ENCODE results near the gene MT1H.
"Not testable (repeated sequence)": the region's sequence is repeated elsewhere in the genome, so short reads cannot be mapped to it uniquely, and the experiment has no call there.

Gene MT1H

DNA sequence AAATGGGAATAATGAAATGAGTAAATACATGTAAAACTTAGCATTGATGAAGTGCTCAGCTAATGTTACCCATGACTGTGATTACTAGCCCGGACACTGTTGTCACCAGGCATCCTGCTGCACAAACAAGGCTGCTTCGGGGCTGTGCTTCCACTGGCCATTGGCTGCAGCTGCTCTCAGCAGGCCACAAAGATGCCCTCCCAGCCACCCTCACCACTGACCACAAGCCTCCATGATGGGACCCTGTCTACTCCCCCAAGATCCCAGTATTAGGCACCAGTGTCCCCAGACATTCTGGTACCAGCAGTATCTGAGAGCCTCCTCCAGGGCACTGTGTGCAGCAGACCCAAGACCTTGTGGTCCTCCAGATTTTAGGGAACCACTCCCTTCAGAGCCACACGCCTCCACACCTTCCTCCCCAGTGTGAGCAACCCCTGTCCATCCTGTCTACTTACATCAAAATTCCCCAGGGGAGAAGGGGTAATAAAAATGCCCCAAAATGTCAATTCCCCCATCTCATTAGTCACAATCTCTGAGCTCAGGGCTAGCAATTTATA lies 40.6 kb downstream of the MT1H start:
- Histone ChIP-seq H3K4ac (ENCODE audit: low read depth, low read length) (no peak overlapping the region), H3K27me3 (ENCODE audit: insufficient read depth, low read length, poor library complexity) (no peaks in the 10 kb centered on the region)
- WGBS (ENCODE audit: extremely low coverage, insufficient coverage, low lambda C conversion rate): no CpG with 5 or more reads among the region's 3 CpGs

DNA sequence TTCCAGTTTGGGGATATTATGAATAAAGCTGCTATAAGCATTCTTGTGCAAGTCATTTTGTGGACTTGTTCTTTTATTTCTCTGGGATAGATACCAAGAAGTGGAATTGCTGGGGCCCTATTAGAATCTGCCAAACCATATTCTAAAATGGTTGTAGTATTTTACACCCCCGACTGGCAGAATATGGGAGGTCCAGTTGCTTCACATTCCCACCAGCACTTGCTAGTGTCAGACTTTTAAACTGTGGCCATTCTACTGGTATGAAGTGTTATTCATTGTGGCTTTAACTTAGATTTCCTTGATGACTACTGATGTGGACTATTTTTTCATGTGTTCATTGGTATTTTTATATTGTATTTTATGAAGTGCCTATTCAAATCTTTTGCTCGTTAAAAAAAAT lies 42.2 kb downstream of the MT1H start:
- Histone ChIP-seq H3K36me3 (ENCODE audit: control insufficient read depth, insufficient read depth, low read length) (no peaks in the 10 kb centered on the region), H3K56ac (ENCODE audit: low read length) (no peak overlapping the region), H3K23ac (ENCODE audit: low read length) (no peak overlapping the region), H3K79me2 (ENCODE audit: control insufficient read depth, insufficient read depth, low read length) (no peaks in the 10 kb centered on the region), H3K27ac (ENCODE audit: low read depth, low read length) (no peak overlapping the region), H3K9ac (ENCODE audit: low read length) (no peak overlapping the region), H2BK15ac (replicated peaks; ENCODE audit: low read depth) (no peak overlapping the region), H3K18ac (ENCODE audit: low read length) (no peak overlapping the region), H4K5ac (ENCODE audit: low read length) (no peak overlapping the region), H4K8ac (ENCODE audit: low read depth, low read length) (no peak overlapping the region), H3K4me3 (ENCODE audit: low read length) (no peak overlapping the region), H2AK5ac (ENCODE audit: low read length) (no peak overlapping the region), H3K27me3 (ENCODE audit: insufficient read depth, low read length, poor library complexity) (no peaks in the 10 kb centered on the region), H2BK120ac (ENCODE audit: low read depth, low read length) (no peak overlapping the region), H3K4me2 (ENCODE audit: low read length) (no peak overlapping the region), H3K4ac (ENCODE audit: low read depth, low read length) (no peak overlapping the region), H2BK5ac (ENCODE audit: low read length) (no peak overlapping the region), H3K79me1 (ENCODE audit: low read length) (no peaks in the 10 kb centered on the region), H3K4me1 (ENCODE audit: control insufficient read depth, low read depth, low read length) (no peaks in the 10 kb centered on the region)
- WGBS (ENCODE audit: extremely low coverage, insufficient coverage, low lambda C conversion rate): 100% methylated on average over 1 of the region's 2 CpGs
- DNase-seq: no peak

More for the DNA sequence above, 40.6 kb downstream of the MT1H start:
- Histone ChIP-seq H3K79me2 (ENCODE audit: control insufficient read depth, insufficient read depth, low read length) (no peaks in the 10 kb centered on the region), H3K4me1 (ENCODE audit: control insufficient read depth, low read depth, low read length) (no peaks in the 10 kb centered on the region), H4K8ac (ENCODE audit: low read depth, low read length) (no peak overlapping the region), H3K27ac (ENCODE audit: low read depth, low read length) (no peak overlapping the region), H3K36me3 (ENCODE audit: control insufficient read depth, insufficient read depth, low read length) (no peaks in the 10 kb centered on the region), H2BK5ac (ENCODE audit: low read length) (no peak overlapping the region), H3K79me1 (ENCODE audit: low read length) (no peaks in the 10 kb centered on the region), H3K4me2 (ENCODE audit: low read length) (no peak overlapping the region), H4K5ac (ENCODE audit: low read length) (no peak overlapping the region), H2AK5ac (ENCODE audit: low read length) (no peak overlapping the region), H3K9ac (ENCODE audit: low read length) (no peak overlapping the region), H3K4me3 (ENCODE audit: low read length) (no peak overlapping the region), H3K56ac (ENCODE audit: low read length) (no peak overlapping the region), H2BK120ac (ENCODE audit: low read depth, low read length) (no peak overlapping the region), H3K18ac (ENCODE audit: low read length) (no peak overlapping the region), H3K23ac (ENCODE audit: low read length) (no peak overlapping the region), H2BK15ac (replicated peaks; ENCODE audit: low read depth) (no peak overlapping the region)
- DNase-seq: no peak

DNA sequence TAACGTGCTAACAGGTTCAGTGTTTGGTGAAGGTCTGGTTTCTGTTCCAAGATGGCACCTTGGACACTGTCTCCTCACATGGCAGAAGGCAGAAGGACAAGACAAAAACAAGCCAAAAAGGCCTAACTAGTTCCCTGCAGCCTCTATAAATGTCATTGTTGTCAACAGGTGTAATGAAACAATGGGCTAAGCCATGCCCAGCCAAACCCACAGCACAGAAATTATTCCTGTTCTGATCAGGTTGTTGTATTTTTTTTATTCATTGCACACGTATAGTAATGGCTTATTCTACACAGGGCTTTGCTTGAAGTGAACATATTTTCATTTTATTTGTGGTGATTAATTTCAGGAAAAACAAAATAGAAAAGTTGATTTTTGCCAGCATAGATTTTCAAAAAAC lies 44.2 kb downstream of the MT1H start:
- H3K27ac ChIP-seq (ENCODE audit: low read depth, low read length): no peak overlapping the region
- no peak overlapping the region for H2AK5ac ChIP-seq (ENCODE audit: low read length)
- H3K23ac ChIP-seq (ENCODE audit: low read length): no peak overlapping the region
- no peaks in the 10 kb centered on the region for H3K27me3 ChIP-seq (ENCODE audit: insufficient read depth, low read length, poor library complexity)
- H3K18ac ChIP-seq (ENCODE audit: low read length): no peak overlapping the region
- WGBS (ENCODE audit: extremely low coverage, insufficient coverage, low lambda C conversion rate): no CpG with 5 or more reads among the region's 2 CpGs
- no peak overlapping the region for H4K8ac ChIP-seq (ENCODE audit: low read depth, low read length)
- H3K79me2 ChIP-seq (ENCODE audit: control insufficient read depth, insufficient read depth, low read length): no peaks in the 10 kb centered on the region
- no peak overlapping the region for H3K56ac ChIP-seq (ENCODE audit: low read length)
- H2BK15ac ChIP-seq (replicated peaks; ENCODE audit: low read depth): no peak overlapping the region
- H3K4me2 ChIP-seq (ENCODE audit: low read length): no peak overlapping the region
- H3K36me3 ChIP-seq (ENCODE audit: control insufficient read depth, insufficient read depth, low read length): no peaks in the 10 kb centered on the region
- H3K4me3 ChIP-seq (ENCODE audit: low read length): no peak overlapping the region
- no peaks in the 10 kb centered on the region for H3K79me1 ChIP-seq (ENCODE audit: low read length)
- H2BK120ac ChIP-seq (ENCODE audit: low read depth, low read length): no peak overlapping the region
- H3K4ac ChIP-seq (ENCODE audit: low read depth, low read length): no peak overlapping the region
- H2BK5ac ChIP-seq (ENCODE audit: low read length): no peak overlapping the region
- no peaks in the 10 kb centered on the region for H3K4me1 ChIP-seq (ENCODE audit: control insufficient read depth, low read depth, low read length)
- H3K9ac ChIP-seq (ENCODE audit: low read length): no peak overlapping the region
- DNase-seq: no peak
- H4K5ac ChIP-seq (ENCODE audit: low read length): no peak overlapping the region

DNA sequence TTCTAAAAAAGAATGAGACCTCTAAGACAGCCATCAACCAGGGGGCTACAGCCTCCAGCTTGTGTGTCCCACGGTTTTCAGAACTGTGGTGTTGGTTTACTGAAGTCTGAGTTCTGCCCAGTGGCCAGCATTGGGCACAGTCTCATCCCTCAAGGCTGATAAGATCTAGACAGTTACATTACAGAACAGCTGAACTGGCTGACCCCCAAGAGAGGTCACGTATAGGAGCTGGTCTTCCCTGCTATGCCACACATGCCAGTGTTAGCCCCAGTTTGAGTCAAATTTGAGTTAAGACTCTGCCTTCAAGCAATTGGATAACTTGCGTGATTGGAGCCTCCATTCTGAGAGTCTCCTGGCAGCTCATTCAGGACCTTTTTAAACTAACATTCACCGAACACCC lies 45.5 kb downstream of the MT1H start:
- Histone ChIP-seq H2BK15ac (replicated peaks; ENCODE audit: low read depth) (no peak overlapping the region), H3K4ac (ENCODE audit: low read depth, low read length) (no peak overlapping the region), H3K36me3 (ENCODE audit: control insufficient read depth, insufficient read depth, low read length) (no peaks in the 10 kb centered on the region), H3K56ac (ENCODE audit: low read length) (no peak overlapping the region), H3K23ac (ENCODE audit: low read length) (no peak overlapping the region), H3K4me2 (ENCODE audit: low read length) (no peak overlapping the region), H2BK120ac (ENCODE audit: low read depth, low read length) (no peak overlapping the region), H3K27me3 (ENCODE audit: insufficient read depth, low read length, poor library complexity) (no peaks in the 10 kb centered on the region), H3K27ac (ENCODE audit: low read depth, low read length) (no peak overlapping the region), H4K5ac (ENCODE audit: low read length) (no peak overlapping the region), H3K79me1 (ENCODE audit: low read length) (no peaks in the 10 kb centered on the region), H3K9ac (ENCODE audit: low read length) (no peak overlapping the region), H4K8ac (ENCODE audit: low read depth, low read length) (no peak overlapping the region), H2BK5ac (ENCODE audit: low read length) (no peak overlapping the region), H3K18ac (ENCODE audit: low read length) (no peak overlapping the region), H2AK5ac (ENCODE audit: low read length) (no peak overlapping the region), H3K79me2 (ENCODE audit: control insufficient read depth, insufficient read depth, low read length) (no peaks in the 10 kb centered on the region), H3K4me1 (ENCODE audit: control insufficient read depth, low read depth, low read length) (no peaks in the 10 kb centered on the region), H3K4me3 (ENCODE audit: low read length) (no peak overlapping the region)
- no peak for DNase-seq
- WGBS (ENCODE audit: extremely low coverage, insufficient coverage, low lambda C conversion rate): no CpG with 5 or more reads among the region's 4 CpGs

DNA sequence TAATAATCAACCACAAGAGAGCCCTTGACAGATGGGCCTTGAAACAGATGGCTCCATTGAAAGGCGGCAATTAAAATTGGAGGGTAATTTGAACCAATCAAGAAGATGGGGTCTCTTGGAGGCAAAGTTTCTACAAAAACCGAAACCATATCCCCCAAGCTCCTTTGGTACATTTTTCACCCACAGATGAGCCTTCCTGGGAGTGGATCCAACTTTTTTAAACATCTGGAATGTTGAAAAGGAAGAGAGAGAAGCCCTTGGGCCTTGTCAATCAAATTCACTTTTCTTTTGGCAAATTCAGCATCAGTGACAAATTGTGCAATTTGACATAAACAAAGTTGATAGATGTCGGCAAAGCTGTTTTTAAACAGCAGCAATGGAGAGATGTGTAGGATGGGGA lies 47.1 kb downstream of the MT1H start:
- Histone ChIP-seq H3K79me1 (ENCODE audit: low read length) (no peaks in the 10 kb centered on the region), H3K27me3 (ENCODE audit: insufficient read depth, low read length, poor library complexity) (no peaks in the 10 kb centered on the region), H3K9ac (ENCODE audit: low read length) (no peak overlapping the region), H3K23ac (ENCODE audit: low read length) (no peak overlapping the region), H2BK120ac (ENCODE audit: low read depth, low read length) (no peak overlapping the region), H3K4me2 (ENCODE audit: low read length) (no peak overlapping the region), H3K36me3 (ENCODE audit: control insufficient read depth, insufficient read depth, low read length) (no peaks in the 10 kb centered on the region), H3K27ac (ENCODE audit: low read depth, low read length) (no peak overlapping the region), H3K4ac (ENCODE audit: low read depth, low read length) (no peak overlapping the region), H3K4me1 (ENCODE audit: control insufficient read depth, low read depth, low read length) (no peaks in the 10 kb centered on the region), H3K79me2 (ENCODE audit: control insufficient read depth, insufficient read depth, low read length) (no peaks in the 10 kb centered on the region), H2BK5ac (ENCODE audit: low read length) (no peak overlapping the region), H4K8ac (ENCODE audit: low read depth, low read length) (no peak overlapping the region), H2BK15ac (replicated peaks; ENCODE audit: low read depth) (no peak overlapping the region), H2AK5ac (ENCODE audit: low read length) (no peak overlapping the region), H3K4me3 (ENCODE audit: low read length) (no peak overlapping the region), H3K56ac (ENCODE audit: low read length) (no peak overlapping the region), H3K18ac (ENCODE audit: low read length) (no peak overlapping the region), H4K5ac (ENCODE audit: low read length) (no peak overlapping the region)
- DNase-seq: no peak
- no CpG with 5 or more reads among the region's 3 CpGs for WGBS (ENCODE audit: extremely low coverage, insufficient coverage, low lambda C conversion rate)

DNA sequence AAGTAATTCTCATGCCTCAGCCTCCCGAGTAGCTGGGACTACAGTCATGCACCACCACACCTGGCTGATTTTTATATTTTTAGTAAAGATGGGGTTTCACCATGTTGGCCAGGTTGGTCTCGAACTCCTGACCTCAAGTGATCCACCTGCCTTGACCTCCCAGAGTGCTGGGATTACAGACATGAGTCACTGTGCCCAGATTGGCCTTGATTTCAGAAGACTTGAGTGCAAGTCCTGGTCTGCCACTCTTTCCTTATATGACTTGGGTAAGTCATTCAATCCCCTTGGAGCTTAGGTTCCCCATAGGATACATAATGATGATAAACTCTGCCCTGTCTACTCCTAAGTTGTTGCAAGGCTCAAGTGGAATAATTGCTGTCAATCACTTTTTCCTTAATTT lies 47.9 kb downstream of the MT1H start:
- not testable (repeated sequence) for H2AK5ac ChIP-seq (ENCODE audit: low read length); H3K9ac ChIP-seq (ENCODE audit: low read length); H3K36me3 ChIP-seq (ENCODE audit: control insufficient read depth, insufficient read depth, low read length); H2BK120ac ChIP-seq (ENCODE audit: low read depth, low read length); H4K8ac ChIP-seq (ENCODE audit: low read depth, low read length); H3K27ac ChIP-seq (ENCODE audit: low read depth, low read length); H3K23ac ChIP-seq (ENCODE audit: low read length); H3K18ac ChIP-seq (ENCODE audit: low read length); H3K4ac ChIP-seq (ENCODE audit: low read depth, low read length); H4K5ac ChIP-seq (ENCODE audit: low read length); H3K56ac ChIP-seq (ENCODE audit: low read length); H3K79me2 ChIP-seq (ENCODE audit: control insufficient read depth, insufficient read depth, low read length); DNase-seq; H2BK5ac ChIP-seq (ENCODE audit: low read length); H3K4me1 ChIP-seq (ENCODE audit: control insufficient read depth, low read depth, low read length); H3K79me1 ChIP-seq (ENCODE audit: low read length); H3K27me3 ChIP-seq (ENCODE audit: insufficient read depth, low read length, poor library complexity); H2BK15ac ChIP-seq (replicated peaks; ENCODE audit: low read depth); H3K4me2 ChIP-seq (ENCODE audit: low read length); H3K4me3 ChIP-seq (ENCODE audit: low read length)
- no CpG with 5 or more reads among the region's 2 CpGs for WGBS (ENCODE audit: extremely low coverage, insufficient coverage, low lambda C conversion rate)
